ENCODE results near the gene RAB27B.

DNA sequence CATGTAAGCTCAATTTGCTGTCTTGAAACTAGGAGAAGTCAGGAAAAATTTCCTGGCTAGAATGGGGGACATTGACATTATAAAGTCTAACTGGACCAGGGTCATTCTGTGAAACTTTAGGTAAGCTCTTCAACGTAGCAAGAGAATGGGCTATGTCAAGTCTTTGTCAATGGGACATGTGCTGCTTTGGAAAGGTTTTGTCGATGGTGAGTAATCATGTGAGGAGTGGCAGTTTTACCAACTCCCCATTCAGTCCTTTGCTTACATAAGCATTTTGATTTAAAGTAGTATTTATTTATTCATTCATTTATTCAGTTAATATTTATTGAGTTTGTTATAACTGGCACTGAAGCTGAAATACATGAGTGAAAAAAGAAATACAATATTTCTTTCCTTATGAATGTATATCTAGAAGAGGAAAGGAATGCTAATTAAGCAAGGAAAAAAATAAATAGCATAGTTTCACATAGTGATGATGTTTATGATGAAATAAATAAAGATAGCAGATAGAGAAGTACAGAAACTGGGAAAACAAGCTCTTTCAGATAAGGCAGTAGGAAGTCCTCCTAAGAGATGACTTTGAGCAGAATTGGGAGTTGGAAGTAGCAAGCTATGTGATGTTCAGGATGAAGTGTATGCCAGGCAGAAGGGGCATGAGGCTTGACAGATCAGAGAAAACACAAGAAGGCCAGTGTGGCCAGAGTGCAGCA, 25.4 kb upstream of the RAB27B start:
- TF ChIP-seq EZH2 (IDR thresholded peaks at IDR 0.05; ENCODE audit: low read depth, low read length, severe bottlenecking) (no peak), TAF7 (optimal IDR thresholded peaks at IDR 0.05; ENCODE audit: borderline replicate concordance, low read depth, low read length) (no peak), POLR2A (IDR thresholded peaks at IDR 0.05; ENCODE audit: control extremely low read depth in 1 of 2, low read depth in 2 of 2, low read length in 2 of 2) (no peak), CEBPB (IDR thresholded peaks at IDR 0.05; ENCODE audit: low read depth, low read length) (no peak), SP2 (IDR thresholded peaks at IDR 0.05; ENCODE audit: low read length) (no peak), KDM4A (IDR thresholded peaks at IDR 0.05; ENCODE audit: low read depth, low read length, severe bottlenecking) (no peak), GABPA (IDR thresholded peaks at IDR 0.05; ENCODE audit: borderline replicate concordance, insufficient read depth, low read length) (no peak), CHD2 (IDR thresholded peaks at IDR 0.05; ENCODE audit: low read length) (no peak), RFX5 (IDR thresholded peaks at IDR 0.05; ENCODE audit: borderline replicate concordance, low read depth, low read length) (no peak)
- TF ChIP-seq, protein P1, sequence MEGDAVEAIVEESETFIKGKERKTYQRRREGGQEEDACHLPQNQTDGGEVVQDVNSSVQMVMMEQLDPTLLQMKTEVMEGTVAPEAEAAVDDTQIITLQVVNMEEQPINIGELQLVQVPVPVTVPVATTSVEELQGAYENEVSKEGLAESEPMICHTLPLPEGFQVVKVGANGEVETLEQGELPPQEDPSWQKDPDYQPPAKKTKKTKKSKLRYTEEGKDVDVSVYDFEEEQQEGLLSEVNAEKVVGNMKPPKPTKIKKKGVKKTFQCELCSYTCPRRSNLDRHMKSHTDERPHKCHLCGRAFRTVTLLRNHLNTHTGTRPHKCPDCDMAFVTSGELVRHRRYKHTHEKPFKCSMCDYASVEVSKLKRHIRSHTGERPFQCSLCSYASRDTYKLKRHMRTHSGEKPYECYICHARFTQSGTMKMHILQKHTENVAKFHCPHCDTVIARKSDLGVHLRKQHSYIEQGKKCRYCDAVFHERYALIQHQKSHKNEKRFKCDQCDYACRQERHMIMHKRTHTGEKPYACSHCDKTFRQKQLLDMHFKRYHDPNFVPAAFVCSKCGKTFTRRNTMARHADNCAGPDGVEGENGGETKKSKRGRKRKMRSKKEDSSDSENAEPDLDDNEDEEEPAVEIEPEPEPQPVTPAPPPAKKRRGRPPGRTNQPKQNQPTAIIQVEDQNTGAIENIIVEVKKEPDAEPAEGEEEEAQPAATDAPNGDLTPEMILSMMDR (IDR thresholded peaks at IDR 0.05; ENCODE audit: control extremely low read depth in 1 of 3, insufficient read depth in 1 of 3, low read depth in 1 of 3, low read length in 3 of 3): no peak
